ENCODE measurements around the gene PTPRN2.

Gene PTPRN2

DNA sequence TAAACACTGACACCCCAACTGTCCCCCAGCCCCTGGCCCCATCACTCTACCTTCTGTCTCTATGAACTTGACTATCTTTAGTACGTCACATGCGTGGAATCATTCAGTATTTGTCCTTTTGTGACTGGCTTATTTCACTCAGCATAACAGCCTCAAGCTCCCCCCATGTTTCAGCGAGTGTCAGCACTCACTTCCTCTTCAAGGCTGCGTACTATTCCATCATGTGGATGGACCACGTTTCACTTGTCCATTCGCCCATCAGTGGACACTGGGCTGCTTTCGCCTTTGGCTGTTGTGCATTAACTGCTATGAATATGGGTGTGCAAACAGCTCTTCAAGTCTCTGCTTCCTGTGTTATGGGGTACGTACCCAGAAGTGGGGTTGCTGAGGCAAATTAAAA lies 100.7 kb downstream of the PTPRN2 start:
- no peak for DNase-seq

DNA sequence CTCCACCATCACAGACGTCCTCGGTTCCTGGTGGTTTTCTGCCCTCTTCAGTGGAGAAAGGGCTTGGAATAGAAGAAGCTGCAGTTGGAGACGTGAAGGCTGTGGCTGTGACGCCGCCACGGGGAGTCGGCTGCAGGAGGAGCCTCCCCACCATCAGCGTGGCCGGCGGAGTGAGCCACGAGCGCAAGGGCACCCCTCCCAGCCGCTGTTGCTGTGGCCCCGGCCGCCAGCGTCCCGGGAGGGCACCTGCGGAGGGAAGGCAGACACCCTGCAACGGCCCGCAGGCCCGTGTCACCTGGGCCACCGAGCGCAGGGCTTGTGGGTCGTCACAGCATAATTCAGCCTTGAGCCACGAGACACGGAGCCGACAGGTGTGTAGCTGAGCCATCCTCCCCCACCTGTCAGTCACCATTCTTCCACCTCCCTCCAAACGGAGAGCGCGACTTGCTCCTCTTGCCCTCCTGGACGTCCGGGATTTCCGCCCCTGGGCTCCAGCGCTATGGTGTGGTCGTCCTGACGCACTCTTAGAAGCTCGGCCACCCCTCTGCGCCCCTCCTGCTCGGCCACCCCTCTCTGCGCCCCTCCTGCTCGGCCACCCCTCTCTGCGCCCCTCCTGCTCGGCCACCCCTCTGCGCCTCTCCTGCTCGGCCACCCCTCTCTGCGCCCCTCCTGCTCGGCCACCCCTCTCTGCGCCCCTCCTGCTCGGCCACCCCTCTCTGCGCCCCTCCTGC lies 102.7 kb downstream of the PTPRN2 start:
- DNase-seq, result no peak

DNA sequence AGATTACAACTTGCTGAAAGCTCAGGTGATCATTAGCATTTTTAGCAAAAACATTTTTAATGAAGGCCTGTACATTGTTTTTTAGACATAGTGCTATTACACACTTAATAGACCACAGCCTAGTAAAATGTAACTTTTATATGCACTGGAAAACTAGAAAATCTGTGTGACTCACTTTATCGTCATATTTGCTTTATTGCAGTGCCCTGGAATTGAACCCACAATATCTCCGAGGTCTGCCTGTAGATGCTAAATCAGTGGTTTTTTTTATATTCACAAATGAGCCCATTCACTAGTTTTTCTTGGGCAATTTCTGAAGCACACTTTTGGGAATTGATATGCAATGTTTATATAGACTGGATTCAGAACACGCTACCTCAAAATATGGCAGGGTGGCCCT lies 105.1 kb downstream of the PTPRN2 start:
- DNase-seq, result no peak

- DNase-seq, result no peak
Measured at GRCh38 chr7:158479664-158480025, 108.0 kb downstream of the PTPRN2 start.

DNA sequence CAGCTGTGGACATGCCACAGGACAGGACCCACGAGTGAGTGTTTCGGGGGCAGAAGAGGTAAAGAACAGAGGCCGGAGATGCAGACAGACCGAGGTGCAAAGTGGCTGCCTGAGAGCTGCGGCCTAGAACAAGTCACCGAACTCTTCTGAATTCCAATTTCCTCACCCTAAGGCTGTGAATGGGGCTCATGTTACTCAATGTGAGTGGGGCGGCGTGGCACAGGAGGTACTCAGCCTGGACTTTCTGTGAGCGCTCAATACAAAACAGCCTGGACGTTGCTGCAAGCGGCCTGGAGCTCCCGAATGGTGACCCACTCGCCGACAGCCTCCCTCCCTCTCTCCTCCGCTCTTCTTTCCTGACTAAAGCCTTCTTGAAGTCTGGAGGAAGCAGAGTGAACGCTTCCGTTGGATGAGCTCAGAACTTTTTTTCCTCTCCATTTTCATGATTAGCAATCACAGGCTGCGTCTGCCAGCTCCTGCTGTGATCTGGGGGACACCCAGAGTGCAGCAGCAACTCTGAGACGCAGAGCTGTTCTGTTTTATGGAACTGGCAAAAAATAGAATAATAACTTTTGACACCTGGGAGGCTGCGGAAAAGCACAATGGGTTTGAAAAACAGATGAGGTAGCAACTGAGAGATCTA lies 108.5 kb downstream of the PTPRN2 start:
- no peak for DNase-seq

DNA sequence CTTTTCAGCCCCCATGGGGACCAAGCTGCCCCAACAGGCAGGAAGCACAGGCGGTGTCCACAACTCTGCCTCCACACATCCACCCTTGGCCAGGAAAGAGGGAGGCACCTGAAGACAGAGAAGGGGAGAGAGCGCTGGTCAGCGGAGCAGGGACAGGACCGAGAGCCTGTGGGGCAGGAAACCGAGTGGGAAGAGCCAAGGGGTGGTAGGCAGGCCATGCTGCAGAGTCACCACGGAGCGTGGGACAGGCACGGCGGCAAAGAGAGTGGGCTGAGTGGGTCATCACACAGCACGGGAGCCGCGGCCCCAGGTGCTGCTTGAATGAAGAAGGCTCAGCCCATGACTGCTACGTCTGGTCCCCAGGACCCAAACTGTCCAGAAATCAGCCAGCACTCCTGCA lies 109.8 kb downstream of the PTPRN2 start:
- DNase-seq, result no peak

DNA sequence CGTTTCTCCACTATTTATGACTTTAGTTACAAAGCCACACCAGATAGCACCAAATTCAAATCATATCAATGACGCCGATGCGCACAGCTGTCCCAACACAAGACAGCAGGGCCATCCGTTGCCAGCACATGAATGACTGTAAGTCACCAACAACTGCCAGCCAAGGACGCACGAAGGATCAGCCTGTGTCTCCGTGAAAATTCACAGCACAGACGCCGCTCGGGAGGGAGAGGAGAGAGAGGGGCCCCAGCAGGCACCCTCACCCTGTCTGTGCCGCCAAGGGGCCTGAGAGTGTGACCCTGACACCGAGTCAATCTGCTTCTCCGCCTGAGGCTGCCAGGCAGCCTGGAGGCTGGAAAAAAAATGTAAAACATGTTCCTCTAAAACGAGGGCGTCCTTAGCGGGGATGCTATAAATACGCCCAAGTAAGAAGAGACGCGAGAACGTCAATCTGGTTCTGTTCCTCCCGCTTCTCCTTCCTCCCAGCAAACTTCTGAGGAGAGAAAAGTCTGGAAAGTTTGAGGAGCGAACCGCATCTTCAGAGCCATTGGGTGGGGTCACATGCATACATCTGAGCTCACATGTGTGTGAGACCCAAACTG lies 111.2 kb downstream of the PTPRN2 start:
- no peak for DNase-seq

DNA sequence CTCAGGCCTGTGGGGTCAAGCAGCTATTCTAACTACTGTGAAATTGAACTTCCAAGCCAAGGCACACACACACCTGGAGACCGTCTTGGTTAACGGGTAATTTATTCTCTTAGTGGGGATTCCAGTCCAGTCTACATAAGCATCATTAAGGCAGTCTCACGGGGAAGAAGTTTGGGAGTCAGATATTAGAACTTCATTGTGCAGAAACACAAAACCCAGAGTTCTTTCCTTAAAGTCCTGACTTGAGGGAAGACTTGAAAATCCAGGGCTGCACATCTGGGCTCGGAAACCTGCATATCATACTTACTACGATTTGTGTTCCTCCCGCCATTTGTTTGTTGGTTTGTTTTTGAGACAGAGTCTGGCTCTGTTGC lies 112.0 kb downstream of the PTPRN2 start:
- no peak for DNase-seq

DNA sequence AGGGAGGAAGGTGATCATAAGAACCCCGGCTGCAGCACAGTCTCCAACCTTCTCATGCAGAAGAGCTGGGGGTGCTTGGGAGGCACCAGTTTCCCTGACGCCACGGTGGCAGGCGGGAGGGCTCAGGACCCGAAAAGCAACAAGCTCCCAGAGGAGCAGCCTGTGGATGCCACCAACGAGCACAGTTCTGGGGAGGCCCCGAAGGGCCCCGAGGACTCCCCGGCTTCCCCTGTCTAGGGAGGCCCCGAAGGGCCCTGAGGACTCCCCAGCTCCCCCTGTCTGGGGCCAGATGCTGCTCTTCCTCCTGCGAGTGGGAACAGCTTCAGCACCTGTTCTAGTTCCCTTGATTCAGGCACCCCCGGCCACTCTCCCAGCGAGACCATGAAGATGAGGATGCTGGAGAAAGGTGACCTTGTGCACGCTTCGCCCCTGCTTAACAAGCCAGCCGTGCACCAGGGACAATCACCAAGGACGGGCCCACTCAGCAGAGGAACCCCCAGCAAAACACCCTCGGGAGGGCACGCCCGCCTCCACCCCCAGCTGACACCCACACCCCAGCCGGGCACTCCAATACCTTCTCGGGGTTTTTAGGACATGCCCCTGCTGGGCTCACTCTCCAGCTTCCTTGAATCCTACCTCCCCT lies 112.5 kb downstream of the PTPRN2 start:
- DNase-seq, result no peak

DNA sequence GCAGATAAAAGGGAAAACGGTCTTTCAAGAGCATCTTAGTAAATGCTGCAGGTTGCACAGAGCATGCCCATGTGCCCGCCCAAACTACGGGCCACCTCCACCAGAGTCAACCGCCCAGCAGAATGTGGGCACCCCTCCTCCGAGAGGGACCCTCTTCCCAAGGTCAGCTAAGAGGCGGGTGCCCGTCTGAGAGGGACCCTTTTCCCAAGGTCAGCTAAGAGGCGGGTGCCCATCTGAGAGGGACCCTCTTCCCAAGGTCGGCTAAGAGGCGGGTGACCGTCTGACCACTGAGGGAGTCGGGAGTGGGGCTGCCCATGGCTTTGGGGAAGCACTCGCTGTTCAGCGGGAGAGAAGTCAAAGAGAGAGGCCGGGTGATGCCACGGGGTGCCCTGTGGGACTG lies 113.1 kb downstream of the PTPRN2 start:
- DNase-seq, result no peak

DNA sequence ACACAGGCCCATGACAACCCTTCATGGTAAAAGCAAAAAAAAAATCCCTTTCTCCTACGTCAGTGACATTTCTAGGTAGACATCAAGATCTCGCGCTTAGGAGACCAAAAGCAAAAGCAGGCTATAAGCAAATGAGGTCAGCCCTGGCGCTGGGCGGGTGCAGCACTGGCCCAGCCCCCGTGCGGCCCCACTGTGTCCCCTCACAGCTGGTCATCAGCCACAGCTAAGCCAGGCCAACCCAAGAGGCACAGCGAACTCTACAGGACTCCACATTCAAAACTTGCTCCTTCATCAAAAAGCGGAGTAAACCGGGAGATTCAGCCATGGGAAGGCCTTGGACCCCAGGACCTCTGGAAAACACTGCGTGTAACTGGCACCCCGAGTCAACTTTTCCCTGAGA lies 113.7 kb downstream of the PTPRN2 start:
- DNase-seq, result no peak

DNA sequence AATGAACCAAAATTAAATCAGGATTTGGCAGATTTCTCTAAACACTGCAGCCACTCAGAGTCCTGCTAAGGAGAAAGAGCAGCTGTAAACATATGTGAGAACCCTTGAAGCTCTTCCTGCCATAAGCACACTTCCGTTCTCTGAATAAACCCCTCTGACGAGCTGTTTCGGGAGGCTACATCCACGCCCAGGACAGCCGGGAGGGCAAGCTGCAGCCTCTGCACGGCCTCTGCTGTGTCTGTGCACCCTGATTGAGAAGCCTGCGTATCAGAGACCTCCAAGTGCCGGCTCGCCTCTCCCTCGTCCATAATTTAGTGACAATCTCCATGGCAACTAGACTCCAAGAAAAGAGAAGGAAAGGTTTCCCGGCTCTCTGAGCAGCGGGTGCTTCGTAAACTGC lies 114.4 kb downstream of the PTPRN2 start:
- DNase-seq, result no peak

GRCh38 chr7:158472596-158472995 lies 115.0 kb downstream of the PTPRN2 start:
- DNase-seq, result no peak

DNA sequence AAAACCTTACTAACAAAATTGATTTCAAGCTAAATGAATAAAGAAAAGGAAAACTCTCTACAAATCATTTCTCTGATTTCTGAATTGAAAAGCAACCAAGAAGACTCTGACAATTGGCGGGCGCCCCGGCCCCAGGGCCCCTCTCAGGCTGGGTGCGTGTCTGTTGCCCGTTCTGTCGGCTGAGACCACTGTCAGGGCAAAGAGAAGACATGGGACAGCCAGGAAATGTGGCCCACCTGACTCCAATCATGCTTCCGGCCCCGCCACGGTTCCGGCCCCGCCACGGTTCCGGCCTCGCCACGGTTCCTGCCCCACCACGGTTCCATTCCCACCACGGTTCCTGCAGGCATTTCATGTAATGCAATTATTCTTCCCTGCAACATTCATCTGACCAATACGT lies 115.9 kb downstream of the PTPRN2 start:
- DNase-seq, result no peak

GRCh38 chr7:158470336-158470735 lies 117.3 kb downstream of the PTPRN2 start:
- DNase-seq, result no peak

- no peak for DNase-seq
Measured at GRCh38 chr7:158469396-158470051, 118.1 kb downstream of the PTPRN2 start.

DNA sequence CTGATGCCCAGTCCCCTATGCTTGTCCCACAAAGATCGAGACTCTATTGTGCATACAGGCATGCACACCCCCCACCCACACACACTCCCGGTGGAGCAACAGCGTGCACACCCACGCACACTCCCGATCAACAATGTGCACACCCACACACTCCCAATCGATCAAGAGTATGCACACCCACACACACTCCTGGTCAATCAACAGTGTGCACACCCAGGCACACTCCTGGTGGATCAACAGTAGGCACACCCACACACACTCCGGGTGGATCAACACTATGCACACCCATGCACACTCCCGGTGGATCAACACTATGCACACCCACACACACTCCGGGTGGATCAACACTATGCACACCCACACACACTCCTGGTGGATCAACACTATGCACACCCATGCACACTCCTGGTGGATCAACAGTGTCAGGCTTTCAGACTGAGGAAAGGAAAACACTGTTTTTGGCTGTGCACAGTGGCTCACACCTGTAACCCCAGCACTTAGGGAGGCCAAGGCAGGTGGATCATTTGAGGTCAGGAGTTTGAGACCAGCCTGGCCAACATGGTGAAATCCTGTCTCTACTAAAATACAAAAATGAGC lies 118.8 kb downstream of the PTPRN2 start:
- DNase-seq, result no peak

DNA sequence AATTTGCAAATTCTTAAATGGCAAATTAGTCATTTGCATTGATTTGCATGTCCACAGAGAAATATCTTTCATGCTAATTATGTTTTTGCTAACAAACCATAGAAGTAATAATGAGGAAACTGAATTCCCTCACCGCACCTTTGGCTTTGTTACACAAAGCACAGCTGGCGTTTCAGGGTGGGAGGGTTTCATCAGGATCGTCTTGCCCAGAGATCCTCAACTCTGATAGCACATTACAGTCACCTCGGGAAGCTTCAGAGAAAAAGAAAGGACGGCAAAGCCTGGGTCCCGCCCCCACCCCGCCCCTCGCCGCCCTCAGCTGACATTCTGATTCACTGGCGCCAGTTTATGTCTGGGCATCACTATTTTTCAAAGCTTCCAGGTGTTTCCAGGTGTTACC lies 119.4 kb downstream of the PTPRN2 start:
- DNase-seq, result no peak

GRCh38 chr7:158467562-158467961 lies 120.1 kb downstream of the PTPRN2 start:
- DNase-seq, result no peak

DNA sequence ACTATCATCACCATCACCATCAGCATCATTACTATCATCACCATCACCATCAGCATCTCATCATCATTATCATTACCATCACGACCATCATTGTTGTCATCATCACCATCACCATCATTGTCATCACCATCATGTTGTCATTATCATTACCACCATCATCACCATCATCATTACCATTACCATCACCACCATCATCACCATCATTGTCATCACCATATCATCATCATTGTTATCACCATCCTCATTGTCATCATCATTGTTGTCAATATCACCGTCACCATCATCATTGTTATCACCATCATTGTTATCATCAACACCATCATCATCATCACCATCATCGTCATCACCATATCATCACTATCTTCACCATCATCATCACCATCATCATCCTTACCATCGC lies 124.3 kb downstream of the PTPRN2 start:
- no peak for DNase-seq

- no peak for DNase-seq
Measured at GRCh38 chr7:158461824-158462223, 125.8 kb downstream of the PTPRN2 start.

- DNase-seq, result no peak
Measured at GRCh38 chr7:158460665-158461064, 127.0 kb downstream of the PTPRN2 start.

GRCh38 chr7:158458716-158459282 lies 128.8 kb downstream of the PTPRN2 start:
- DNase-seq, result no peak

Data from fibroblast of upper back skin (primary cell).